GM10847 (cell line): ENCODE results near the gene PRCD.

Experiments
- POLR2A ChIP-seq: IDR thresholded peaks from 2 replicates; pipeline ENCODE4 v1.6.1; 2011; ENCODE audit not compliant: insufficient read length; ENCODE audit errors: extremely low read depth

PRCD gene

GRCh38 chr17:76586741-76587487 is 47.1 kb downstream of the PRCD start:
- no peak for TF ChIP-seq POLR2A

DNA sequence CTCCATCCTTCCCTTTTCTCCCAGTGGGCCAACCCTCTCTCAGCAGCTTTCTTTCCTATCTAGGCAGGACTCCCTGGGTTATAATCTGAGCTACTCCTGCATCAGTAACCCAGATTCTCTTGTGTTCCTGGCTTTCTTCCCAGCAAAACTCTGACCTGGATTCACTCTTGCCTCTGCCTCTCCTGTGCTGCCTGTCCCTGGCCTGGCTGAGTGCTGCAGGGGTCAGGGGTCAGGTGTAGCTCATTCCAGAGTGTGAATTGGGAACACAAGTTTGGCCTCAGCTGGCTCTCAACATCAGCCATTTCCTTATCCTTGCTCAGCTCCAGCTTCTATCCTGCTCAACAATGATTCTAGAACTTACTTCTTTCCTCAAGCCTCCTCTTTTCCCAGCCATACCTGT is 48.3 kb downstream of the PRCD start:
- TF ChIP-seq POLR2A, result no peak

DNA sequence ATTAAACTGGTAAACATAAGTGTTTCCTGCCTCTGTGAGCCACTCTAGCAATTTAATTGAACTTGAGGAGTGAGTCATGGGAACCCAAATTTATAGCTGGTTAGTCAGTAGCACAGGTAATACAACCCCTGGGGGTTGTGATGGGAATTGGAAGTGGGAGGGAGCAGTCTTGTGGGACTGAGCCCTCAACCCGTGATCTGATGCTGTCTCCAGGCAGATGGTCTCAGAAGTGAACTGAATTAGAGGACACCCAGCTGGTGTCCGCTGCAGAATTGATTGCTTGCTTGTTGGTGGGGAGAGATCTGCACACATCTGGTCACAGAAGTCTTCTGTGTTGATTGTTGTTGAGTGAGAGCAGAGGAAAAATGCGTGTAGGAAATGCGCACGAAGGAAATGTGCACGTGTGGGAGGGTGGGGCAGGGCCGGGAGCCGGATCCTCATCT is 53.6 kb downstream of the PRCD start:
- no peak for TF ChIP-seq POLR2A

GRCh38 chr17:76593959-76594358 is 54.1 kb downstream of the PRCD start:
- TF ChIP-seq POLR2A, result no peak

DNA sequence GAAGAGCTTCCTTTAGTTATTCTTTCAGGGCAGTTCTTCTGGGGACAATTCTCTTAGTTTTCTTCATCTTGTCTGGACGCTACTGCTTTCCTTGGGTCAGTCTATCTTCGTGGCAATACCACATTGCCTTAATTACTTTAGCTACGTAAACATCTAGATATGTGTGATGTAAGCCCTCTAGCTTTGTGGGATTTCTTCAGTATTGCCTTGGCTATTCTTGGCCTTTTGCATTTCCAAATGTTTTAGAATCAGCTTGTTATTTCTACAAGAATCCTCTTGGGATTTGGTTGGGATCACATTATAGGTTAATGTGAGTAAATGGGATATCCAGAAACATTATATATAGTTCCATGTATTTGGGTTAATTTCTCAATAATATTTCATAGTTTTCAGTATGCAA is 54.8 kb downstream of the PRCD start:
- no peak for TF ChIP-seq POLR2A
